PC-3 (cell line): ENCODE data around the gene TMEM107.

Experiments used
- CTCF ChIP-seq: fragments of 300-600 bp; sonication (generic); conservative IDR thresholded peaks from 2 replicates; pipeline ENCODE4 v1.5.1; 2017; ENCODE audit warnings: antibody characterized with exemption, low read depth, mild to moderate bottlenecking, low read length
- EZH2 ChIP-seq: fragments of 300-600 bp; sonication (generic); IDR thresholded peaks from one replicate; pipeline ENCODE4 v1.6.1; 2017; ENCODE audit warnings: antibody characterized with exemption, mild to moderate bottlenecking, low read length; ENCODE audit not compliant: unreplicated experiment

GRCh38 chr17:8137645-8138373, 38.4 kb downstream of the TMEM107 start:
- TF ChIP-seq CTCF (no peak), EZH2 (no peak)
